ENCODE data around the gene IFNE.

DNA sequence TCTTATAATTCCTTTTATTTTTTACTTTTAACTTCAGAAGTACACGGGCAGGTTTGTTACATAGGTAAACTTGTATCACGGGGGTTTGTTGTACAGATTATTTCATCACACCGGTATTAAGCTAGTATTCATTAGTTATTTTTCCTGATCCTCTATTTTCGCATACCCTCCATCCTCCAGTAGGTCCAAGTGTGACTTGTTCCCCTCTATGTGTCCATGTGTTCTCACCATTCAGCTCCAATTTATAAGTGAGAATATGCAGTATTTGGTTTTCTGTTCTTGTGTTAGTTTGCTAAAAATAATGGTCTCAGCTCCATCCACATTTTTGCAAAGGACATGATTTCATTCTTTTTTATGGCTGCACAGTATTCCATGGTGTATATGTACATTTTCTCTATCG, 43.1 kb upstream of the IFNE start:
- TF ChIP-seq POLR2AphosphoS5 (IDR thresholded peaks at IDR 0.05; ENCODE audit: borderline replicate concordance, low read depth, low read length) (no peak), EZH2 (IDR thresholded peaks at IDR 0.05) (no peak), FOXP2 (optimal IDR thresholded peaks at IDR 0.05; ENCODE audit: control extremely low read depth, extremely low read length, insufficient read depth) (no peak)

Data from SK-N-MC (cell line).